Esophagus mucosa (tissue), 1 donor: ENCODE data around the gene ASAP3. TPM values are rescaled to one million over a fixed set of nuclear protein-coding genes. Genes with fewer than 3 reads are reported as not detected.

Experiments used
- ATAC-seq: fragments of 200-7000 bp; cut with Tn5 transposase; one replicate; pipeline ENCODE4 v1.9.1; 2020
- total RNA-seq: library from RNA; stranded (reverse); gene quantifications from one replicate; pipeline ENCODE4 v1.2.4, GENCODE V29; 2023
- donor health status: DM: yes; HTN: yes; CAD: no.

ASAP3 gene
- 31.5 TPM for total RNA-seq

GRCh38 chr1:23483321-23484252 lies at the start of gene ASAP3:
ASAP3 (minus strand) TSS chr1:23484179; CDS start chr1:23484133, 46 bp downstream.
- ATAC-seq, result peak; percentile 19

GRCh38 chr1:23533246-23534023 lies 49.5 kb upstream of the ASAP3 start:
- peak; percentile 78 for ATAC-seq

- ATAC-seq, result no peak
Observed at GRCh38 chr1:23531562-23532094, 47.6 kb upstream of the ASAP3 start.

GRCh38 chr1:23530747-23531561 lies 47.0 kb upstream of the ASAP3 start, which contains the start of gene E2F2:
E2F2 (minus strand) TSS chr1:23531233; CDS start chr1:23530793, 440 bp downstream.
- peak; percentile 47 for ATAC-seq

- ATAC-seq, result no peak
Observed at GRCh38 chr1:23530087-23530746, 46.2 kb upstream of the ASAP3 start.

GRCh38 chr1:23529146-23530086 lies 45.4 kb upstream of the ASAP3 start:
- no peak for ATAC-seq

GRCh38 chr1:23528250-23528978 lies 44.4 kb upstream of the ASAP3 start:
- peak; percentile 67 for ATAC-seq

GRCh38 chr1:23527900-23528249 lies 43.9 kb upstream of the ASAP3 start:
- ATAC-seq, result no peak

- no peak for ATAC-seq
Observed at GRCh38 chr1:23527366-23527765, 43.4 kb upstream of the ASAP3 start.

GRCh38 chr1:23526329-23527041 lies 42.5 kb upstream of the ASAP3 start:
- no peak for ATAC-seq

- no peak for ATAC-seq
Observed at GRCh38 chr1:23525558-23526250, 41.7 kb upstream of the ASAP3 start.

GRCh38 chr1:23524716-23525401 lies 40.9 kb upstream of the ASAP3 start:
- ATAC-seq, result peak; percentile 56

GRCh38 chr1:23524163-23524562 lies 40.2 kb upstream of the ASAP3 start:
- peak; percentile 7 for ATAC-seq

GRCh38 chr1:23522244-23522982 lies 38.4 kb upstream of the ASAP3 start:
- ATAC-seq, result peak; percentile 6

GRCh38 chr1:23521588-23521987 lies 37.6 kb upstream of the ASAP3 start:
- no peak for ATAC-seq

GRCh38 chr1:23517581-23517980 lies 33.6 kb upstream of the ASAP3 start:
- ATAC-seq, result no peak

GRCh38 chr1:23515905-23516304 lies 31.9 kb upstream of the ASAP3 start:
- no peak for ATAC-seq
